ENCODE data around the gene DMRTA1.
"Not testable (repeated sequence)": the region's sequence is repeated elsewhere in the genome, so short reads cannot be mapped to it uniquely, and the experiment has no call there.

The DMRTA1 gene

GRCh38 chr9:22446589-22446949 lies at the start of gene DMRTA1:
TSS of gene DMRTA1 (plus strand) at chr9:22446824. CDS start at chr9:22447066, 242 bp downstream.
- DNase-seq, result no peak

GRCh38 chr9:22401671-22402070 lies 45.0 kb upstream of the DMRTA1 start:
- DNase-seq, result no peak

- DNase-seq, result no peak
These were observed 40.6 kb upstream of the DMRTA1 start for GRCh38 chr9:22405869-22406659.

- DNase-seq, result no peak
These were observed 32.7 kb upstream of the DMRTA1 start for GRCh38 chr9:22413884-22414283.

GRCh38 chr9:22415941-22416691 lies 30.5 kb upstream of the DMRTA1 start:
- DNase-seq, result no peak

DNA sequence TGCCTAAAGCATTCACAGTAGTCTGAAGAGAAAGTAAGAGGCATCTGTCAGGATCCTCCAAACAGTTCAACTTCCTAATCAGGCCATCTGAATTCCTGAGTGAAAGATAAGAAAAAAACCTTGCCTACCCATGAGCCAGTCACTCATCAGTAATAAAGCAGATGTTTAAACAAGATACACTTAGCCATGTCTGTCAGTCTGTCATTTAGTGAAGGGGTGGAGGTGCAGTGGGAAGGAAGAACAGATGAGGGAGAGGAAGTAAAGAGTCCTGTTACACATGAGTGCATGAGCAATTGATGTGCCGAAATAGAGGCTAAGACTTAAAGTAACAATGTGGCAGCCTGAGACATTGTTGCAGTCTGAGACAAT lies 29.9 kb upstream of the DMRTA1 start:
- DNase-seq, result no peak

DNA sequence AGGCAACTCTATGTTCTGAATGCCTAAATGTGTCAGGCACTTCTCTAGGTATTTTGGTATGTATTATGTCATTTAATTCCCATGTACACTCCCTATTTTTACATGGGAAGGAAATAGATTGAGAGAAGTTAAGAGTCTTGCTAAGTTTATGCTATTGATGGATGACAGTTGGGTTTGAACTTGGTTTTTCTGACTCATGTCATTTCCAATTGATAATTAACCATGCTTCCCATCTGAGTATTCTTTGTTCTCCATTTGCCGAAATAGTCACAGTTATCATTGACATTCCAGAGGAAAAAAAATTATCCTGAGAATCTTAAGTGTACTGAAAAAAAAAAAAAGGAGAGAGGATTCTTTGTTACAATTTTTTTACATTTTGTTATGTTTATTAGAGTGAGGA lies 23.1 kb upstream of the DMRTA1 start:
- no peak for DNase-seq

DNA sequence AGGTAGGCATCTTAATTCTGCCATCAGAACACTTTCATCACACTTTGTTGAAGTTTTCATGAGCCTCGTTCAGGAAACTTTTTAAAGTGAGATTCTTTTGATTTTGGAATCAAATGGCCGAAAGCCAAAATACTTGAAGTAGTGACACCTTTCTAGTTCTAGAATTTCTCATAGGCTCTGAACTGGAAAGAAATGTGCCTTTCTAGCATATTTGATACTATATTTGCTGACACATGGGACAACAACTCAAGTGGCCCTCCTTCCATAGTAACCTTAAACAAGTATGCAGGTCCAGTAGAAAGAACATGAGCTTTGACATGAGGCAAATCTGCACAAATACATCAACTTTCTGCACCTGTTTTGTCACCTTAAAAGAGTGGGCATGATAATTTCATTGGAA lies 22.0 kb upstream of the DMRTA1 start:
- no peak for DNase-seq

GRCh38 chr9:22425551-22425950 lies 21.1 kb upstream of the DMRTA1 start:
- no peak for DNase-seq

DNA sequence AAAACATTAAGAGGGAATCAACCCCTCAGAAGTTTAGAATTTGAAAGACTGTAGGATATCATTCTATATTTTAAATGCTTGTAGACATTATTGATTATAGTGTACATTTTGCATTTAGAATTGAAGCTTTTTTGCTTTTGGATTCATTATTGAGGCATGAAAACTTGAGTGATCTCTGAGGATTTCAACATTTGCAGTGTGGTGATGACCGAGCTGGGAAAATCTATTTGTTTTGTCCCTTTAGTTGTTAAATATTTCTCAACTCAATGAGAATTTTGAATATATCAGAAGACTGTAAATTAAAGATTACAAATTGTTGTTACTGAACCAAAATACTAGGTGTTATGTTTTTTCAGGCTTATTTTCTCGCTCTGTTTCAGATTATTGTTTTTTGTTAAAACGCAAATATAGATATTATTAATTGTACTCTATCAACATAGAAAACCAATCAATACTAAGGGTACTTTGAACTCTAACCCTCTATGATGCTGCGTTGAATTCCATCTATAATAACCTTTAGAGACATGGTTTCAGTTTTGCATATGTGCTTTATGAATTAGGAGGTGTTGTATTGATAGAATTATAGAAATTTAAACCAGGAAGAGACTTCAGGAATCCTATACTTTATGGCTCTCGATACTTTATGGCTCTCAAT lies 19.3 kb upstream of the DMRTA1 start:
- DNase-seq, result no peak

- no peak for DNase-seq
These were observed 12.9 kb upstream of the DMRTA1 start for GRCh38 chr9:22433691-22434090.

GRCh38 chr9:22435252-22435651 lies 11.4 kb upstream of the DMRTA1 start:
- DNase-seq, result not testable (repeated sequence)

- not testable (repeated sequence) for DNase-seq
These were observed 9.1 kb upstream of the DMRTA1 start for GRCh38 chr9:22437461-22438067.

DNA sequence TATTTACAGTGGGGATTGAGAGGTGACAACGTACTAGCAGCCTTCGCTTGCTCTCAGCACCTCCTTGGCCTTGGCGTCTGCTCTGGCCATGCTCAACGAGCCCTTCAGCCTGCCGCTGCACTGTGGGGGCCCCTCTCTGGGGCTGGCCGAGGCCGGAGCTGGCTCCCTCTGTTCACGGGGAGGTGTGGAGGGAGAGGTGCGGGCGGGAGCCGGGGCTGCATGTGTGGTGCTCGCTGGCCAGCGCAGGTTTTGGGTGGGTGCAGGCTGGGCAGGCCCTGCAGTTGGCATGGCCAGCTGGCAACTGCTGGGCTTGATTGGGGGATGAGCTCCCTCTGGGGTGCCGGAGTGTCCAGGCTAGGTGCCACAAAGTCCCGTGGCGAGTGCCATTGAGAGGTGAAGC lies 5.8 kb upstream of the DMRTA1 start:
- DNase-seq, result no peak

DNA sequence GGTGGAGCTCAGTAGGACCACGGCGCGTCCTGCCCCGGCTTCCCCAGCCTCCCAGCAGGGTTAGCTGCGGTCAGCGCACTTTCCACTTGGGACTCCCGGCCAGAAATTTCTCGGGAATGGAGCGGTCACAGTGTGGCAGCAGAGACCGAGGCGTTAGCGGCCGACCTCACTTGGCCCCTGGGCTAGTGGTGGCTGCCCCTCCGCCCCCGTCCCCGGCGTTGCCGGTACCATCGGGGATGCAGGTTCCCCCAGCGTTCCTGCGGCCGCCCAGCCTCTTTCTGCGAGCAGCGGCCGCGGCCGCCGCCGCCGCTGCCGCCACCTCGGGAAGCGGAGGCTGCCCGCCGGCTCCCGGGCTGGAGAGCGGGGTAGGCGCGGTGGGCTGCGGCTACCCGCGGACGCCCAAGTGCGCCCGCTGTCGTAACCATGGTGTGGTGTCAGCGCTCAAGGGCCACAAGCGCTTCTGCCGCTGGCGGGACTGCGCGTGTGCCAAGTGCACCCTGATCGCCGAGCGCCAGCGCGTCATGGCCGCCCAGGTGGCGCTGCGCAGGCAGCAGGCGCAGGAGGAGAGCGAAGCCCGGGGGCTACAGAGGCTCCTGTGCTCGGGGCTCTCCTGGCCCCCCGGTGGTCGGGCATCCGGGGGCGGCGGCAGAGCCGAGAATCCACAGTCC lies 460 bp downstream of the DMRTA1 start:
- peak; percentile 5 for DNase-seq

GRCh38 chr9:22447618-22448305 lies 1.1 kb downstream of the DMRTA1 start:
- DNase-seq, result no peak

GRCh38 chr9:22449719-22450118 lies 3.1 kb downstream of the DMRTA1 start:
- DNase-seq, result no peak

DNA sequence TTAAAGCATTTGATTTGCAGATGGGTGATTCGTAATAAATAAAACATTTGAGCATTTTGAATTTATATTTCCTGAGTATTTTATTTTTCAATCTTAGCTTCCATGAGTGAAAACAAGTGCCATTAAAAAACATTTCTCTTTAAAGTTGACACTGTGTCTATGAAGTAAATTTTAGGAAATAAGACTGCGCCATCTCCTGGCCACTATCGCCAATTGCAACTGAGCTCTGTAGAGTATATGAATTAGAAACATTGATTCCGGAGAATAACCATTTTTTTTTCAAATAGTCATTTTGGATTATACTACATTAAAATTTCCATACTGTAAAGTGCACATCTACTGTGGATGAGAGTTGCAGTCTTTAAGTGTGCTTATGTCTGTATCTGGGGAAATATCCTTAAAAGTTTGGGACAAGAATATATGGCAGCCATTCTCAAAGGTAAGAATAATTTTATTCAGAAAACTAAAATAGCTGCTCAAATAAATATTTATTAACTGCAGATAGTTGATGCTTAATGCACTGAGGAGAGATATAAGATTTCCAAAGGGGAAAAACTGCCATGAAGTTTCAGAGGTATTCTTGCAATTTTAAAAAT lies 5.9 kb downstream of the DMRTA1 start:
- no peak for DNase-seq

GRCh38 chr9:22454016-22454415 lies 7.4 kb downstream of the DMRTA1 start:
- DNase-seq, result no peak

- no peak for DNase-seq
These were observed 8.6 kb downstream of the DMRTA1 start for GRCh38 chr9:22455181-22455580.

GRCh38 chr9:22457448-22457847 lies 10.8 kb downstream of the DMRTA1 start:
- DNase-seq, result no peak

GRCh38 chr9:22463205-22463604 lies 16.6 kb downstream of the DMRTA1 start:
- DNase-seq, result no peak

Data from NCI-H510A treated with DMSO at 0.1 percent for 48 hours (cell line).